HG03066 (cell line): ENCODE results near the gene SSR1.
A peak's percentile ranks its signal among the peaks of the same experiment; 100 is the strongest.
"Not testable (repeated sequence)": the region's sequence is repeated elsewhere in the genome, so short reads cannot be mapped to it uniquely, and the experiment has no call there.

Experiments
- ATAC-seq: cut with Tn5 transposase; IDR thresholded peaks from one replicate; pipeline ENCODE4 v1.9.1; 2021; ENCODE audit warnings: low read depth; ENCODE audit not compliant: unreplicated experiment

Gene SSR1

DNA sequence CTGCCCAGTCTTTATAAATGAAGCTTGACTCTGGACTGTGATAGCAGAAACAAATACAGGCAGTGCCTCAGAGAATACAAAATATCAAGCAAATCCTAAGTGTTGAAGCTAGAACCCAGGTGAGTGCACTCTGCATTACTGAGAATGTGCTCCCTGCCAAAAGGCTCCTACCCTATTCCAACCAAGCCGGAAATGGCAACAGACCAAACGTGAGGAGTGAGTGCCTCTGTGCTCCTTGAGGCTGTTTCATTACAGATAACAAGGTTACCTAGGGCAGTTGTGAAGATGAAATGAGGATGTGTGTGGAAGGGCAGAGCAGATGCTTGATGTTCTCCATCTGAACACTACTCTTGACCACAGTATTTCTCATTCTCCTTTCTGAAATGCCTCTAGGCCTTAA is 29.3 kb downstream of the SSR1 start:
- ATAC-seq, result no peak

GRCh38 chr6:7282097-7282906 is 30.7 kb downstream of the SSR1 start:
- ATAC-seq, result no peak

DNA sequence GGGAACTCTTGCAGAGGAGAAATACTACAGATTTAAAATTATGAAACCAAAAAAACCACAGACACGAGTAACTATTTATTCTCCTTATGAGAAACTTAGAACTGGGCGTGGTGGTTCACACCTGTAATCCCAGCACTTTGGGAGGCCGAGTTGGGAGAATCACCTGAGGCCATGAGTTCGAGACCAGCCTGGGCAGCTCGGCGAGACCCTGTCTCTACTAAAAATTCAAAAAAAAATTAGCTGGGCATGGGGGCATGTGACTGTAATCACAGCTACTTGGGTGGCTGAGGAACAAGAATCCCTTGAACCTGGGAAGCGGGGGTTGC is 36.8 kb downstream of the SSR1 start:
- no peak for ATAC-seq

DNA sequence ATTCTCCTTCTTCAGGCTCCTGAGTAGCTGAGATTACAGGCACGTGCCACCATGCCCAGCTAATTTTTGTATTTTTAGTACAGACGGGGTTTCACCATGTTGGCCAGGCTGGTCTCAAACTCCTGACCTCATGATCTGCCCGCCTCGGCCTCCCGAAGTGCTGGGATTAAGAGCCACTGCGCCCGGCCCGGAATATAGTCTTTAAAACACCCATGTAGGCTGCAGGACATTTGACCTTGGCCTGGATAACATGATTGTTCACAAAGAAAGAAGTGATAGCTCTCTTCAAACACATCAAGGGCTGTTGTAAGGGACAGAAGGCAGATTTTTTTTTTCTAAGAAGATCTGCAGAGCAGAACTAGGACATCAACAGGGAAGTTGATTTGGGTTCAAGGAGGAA is 38.5 kb downstream of the SSR1 start:
- ATAC-seq, result not testable (repeated sequence)

DNA sequence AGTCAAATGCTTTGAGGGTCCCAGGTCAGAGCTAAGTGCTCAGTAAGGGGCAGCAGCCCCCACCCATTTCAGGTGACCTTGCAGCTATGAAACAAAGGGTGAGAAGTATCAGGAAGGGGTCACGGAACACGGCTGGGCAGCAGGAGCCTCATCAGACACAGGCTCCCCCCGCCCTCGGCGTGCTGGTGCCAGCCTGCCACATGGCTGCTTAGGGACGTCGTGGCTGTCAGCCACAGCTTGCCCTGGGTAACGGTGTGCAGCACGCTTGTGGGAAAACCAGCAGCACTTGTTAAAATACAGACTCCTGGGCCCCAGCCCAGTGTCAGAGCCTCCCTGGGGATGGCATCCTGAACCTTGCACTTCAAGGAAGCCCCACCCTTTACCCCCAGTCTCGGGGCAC is 39.3 kb downstream of the SSR1 start:
- no peak for ATAC-seq

DNA sequence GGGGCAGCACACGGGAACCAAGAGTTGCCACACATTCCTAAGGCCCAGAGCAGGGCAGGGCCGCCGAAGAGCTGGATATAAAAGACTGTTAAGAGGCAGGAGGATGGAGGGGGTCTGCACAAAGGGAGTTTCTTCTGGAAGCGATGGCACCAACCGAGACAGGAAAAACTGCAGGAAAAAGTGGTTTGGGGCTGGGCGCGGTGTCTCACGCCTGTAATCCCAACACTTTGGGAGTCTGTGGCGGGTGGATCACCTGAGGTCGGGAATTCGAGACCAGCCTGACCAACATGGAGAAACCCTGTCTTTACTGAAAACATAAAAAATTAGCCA is 41.8 kb downstream of the SSR1 start:
- no peak for ATAC-seq

GRCh38 chr6:7270320-7271204 is 42.4 kb downstream of the SSR1 start:
- no peak for ATAC-seq

GRCh38 chr6:7269816-7270215 is 43.2 kb downstream of the SSR1 start:
- no peak for ATAC-seq

DNA sequence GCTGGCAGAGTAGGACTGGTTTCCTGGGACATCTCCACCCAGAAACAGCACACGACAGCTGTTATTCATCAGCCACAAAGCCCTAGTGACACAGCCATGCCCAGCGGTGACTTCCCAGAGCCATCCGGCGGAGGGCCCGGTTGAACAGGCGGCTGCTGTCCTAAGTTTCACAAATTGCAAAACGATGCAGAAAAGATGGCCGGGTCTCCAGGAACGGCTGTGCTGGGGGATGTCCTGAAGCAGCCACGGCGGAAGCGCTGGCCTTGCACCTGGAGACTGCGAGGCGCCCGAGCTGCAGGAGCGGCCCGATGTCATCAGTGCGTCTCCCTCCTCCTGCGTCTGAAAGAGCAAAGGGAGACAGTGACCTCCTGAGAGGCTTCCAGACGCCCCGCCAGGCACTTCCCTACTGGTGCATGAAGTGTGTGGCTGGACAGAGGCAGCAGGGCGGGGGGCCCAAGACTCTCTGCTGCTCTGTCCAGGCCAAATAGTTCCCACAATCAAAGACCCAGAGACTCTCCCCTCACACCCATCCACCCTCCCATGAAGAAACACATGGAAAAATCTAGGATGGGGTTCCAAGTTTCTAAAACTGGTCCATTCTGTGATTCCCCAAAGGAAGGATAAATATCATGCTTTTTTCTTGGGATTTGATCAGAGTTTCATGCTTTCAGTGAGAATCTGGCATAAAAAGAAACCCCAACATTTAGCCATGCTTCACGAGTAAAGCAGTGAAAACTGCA is 44.0 kb downstream of the SSR1 start:
- ATAC-seq, result no peak

- no peak for ATAC-seq
These were observed 44.6 kb downstream of the SSR1 start for GRCh38 chr6:7268362-7268761.

DNA sequence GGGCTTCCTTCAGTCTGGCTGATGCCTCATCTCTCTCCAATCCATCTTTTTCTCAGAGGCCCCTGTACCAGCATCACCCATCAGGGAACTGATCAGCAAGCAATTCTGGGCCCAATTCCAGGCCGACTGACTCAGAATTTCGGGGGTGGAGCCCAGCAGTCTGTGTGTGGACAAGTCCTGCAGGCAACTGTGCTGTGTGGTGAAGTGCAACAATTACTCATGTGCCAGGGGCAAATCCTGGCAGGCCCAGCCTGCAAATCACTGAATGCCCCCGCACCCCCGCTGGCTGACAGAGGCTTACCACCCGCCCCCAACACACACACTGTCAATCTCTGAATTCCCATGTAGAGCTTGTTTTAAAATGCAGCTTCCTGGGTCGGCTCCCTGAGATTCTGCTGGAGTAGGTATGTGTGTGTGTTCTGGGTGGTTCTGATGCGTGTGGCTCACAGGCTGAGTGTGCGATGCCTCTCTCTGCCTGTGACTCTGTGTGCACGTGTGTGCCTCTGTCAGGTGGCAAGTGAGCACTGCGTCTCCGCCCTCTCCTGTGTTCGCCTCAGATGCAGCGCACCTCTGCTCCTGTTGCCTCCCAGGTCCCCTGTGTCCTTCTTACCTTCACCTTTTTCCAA is 45.4 kb downstream of the SSR1 start:
- no peak for ATAC-seq

DNA sequence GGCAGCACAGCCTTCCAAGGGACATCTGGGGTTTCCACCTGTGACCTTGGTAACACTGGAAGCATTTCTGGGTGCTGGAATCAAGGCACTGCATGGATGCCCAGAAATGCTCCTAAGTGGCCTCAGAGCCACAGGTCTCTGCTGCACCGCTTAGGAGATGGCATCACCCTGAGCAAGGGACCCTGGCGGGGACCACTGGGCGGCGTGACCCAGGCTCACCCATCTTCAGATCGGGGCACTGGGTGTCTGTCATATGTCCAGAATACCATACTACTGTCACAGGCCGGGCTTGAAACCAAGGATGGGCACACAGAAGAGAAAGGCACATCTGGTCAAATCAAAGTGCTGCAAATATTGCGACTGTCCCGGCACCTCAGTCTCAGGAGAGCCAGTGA is 45.9 kb downstream of the SSR1 start:
- ATAC-seq, result no peak

- not testable (repeated sequence) for ATAC-seq
These were observed 47.6 kb downstream of the SSR1 start for GRCh38 chr6:7265385-7265726.

DNA sequence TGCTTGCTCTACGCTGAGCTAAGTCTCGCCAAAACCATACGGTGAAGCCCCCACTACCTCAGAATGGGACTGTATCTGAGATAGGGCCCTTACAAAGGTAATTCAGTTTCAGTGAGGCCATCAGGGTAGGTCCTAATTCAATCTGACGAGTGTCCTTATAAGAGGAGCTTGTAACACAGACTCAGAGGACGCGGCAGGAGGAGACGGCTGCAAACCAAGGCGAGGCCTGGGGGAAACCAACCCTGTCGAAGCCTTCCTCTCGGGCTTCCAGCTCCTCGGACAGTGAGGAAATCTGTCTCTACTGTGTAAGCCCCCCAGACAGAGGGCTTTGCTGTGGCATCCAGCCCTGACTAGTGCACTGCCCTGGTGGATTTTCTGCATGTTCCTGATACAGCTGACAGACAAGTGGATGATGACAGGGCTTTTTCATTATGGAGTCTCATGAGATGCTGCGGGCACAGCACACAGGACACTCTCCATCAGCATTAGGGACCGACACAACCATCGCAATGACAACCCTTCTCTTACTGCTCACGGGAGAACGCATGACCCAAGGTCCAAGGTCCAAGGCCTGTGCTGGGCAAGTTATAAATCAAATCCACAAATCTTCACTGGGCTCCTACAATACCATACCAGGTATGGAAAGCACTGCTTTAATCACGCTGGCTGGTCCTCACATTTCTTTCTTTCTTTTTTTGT is 48.2 kb downstream of the SSR1 start:
- ATAC-seq, result no peak

GRCh38 chr6:7264041-7264440 is 49.0 kb downstream of the SSR1 start:
- no peak for ATAC-seq

DNA sequence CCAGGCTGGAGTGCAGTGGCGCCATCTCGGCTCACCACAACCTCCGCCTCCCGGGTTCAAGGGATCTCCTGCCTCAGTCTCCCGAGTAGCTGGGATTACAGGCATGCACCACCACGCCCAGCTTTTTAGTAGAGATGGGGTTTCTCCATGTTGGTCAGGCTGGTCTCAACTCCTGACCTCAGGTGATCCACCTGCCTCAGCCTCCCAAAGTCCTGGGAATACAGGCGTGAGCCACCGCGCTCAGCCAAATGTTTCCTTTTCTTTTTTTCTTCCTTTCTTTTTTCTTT is 49.5 kb downstream of the SSR1 start:
- ATAC-seq, result not testable (repeated sequence)

DNA sequence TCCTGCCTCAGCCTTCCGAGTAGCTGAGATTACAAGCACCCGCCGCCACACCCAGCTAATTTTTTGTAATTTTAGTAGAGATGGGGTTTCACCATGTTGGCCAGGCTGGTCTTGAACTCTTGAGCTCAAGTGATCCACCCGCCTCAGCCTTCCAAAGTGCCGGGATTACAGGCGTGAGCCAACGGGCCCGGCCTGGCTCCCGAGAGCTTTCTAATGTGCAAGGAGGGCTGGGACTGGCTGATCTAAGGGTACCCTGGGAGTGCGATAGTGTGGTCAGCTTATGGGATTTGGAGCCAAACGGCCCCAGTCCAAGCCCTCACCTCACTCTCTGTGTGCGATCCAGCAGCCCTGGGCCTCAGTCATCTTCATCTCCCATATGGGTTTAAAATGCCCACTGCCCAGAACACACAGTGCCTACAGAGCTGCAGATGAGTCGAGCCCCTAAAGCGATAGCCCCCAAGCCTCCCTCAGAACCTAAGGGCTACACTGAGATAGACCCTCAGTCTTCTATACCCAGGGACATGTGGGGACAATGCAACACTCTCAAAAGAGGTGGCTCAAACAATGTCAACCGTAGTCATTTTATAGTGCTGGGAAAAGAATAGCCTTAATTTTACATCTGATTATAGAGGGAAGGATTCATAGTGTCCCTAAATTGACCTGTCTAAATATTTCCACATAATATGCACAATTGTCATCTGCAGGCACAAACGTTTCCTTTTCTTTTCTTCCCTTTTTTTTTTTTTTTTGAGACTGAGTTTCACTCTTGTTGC is 50.1 kb downstream of the SSR1 start:
- no peak for ATAC-seq

DNA sequence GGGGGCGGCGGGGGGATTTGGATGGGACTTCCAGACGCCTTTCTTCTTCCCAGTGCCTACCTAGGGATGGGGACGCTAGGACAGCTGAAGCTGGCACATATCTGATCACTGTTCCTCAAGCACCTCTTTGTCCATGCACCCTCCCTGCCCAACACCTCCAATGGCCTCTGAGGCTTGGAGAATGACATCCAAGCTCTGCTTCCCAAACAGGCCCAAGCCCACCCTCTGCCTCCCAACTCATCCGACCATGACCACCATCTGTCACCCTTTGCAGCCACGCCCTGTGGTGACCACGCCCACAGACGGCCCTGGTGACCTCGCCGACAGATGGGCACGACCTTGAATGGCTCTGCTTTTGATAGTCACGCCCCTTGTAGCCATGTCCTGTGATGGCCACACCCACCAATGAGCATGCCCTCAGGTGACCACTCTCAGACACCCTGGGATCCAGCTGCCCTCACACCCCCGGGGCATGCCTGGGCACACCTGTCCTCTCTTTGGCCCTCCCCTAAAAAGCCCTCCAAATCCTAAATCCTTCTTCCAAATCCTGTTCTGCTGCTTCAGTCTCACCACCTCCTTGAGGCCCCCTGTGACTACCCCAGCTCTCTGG is 51.0 kb downstream of the SSR1 start:
- ATAC-seq, result no peak

DNA sequence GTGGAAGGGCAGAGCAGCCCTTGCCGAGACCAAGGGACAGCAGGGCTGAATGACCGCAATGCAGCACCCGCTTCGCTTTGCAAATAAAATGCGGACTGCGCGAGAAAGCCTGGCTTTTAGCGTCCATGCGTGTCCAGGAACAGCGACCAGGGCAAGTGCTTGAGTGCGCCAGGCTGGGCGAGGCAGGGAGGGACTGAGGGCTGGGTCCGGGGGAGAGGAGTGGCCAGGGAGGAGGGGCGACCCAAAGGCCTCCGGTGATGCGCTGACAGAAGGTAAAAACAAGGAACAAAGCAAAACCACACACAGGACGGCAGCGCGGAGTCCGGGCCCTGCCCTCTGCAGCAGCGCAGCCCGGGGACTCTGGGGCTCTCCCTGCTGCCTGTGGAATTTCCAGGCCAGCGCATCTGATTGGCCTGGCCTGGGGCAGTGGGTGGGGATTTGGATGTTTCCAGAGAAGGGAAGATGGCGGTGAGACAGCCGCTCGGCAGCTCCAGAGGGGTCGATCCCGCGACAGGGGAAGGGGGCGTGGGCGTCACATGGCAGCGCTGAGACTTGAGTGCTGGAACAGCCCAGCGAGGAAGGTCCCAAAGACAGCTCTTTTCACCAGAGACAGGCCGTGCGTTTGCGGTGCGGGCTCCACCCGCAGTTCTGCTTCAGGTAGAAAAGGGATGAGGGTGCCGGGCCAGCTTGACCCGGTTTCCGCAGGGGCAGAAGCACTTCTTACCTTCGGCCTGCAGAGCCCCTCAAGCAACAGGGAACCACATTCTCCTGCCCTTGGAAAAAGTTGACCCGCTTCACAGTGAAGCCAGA is 51.8 kb downstream of the SSR1 start:
- peak; percentile 71 for ATAC-seq
